ENCODE measurements around the gene ZNF124.
"Not testable (repeated sequence)": the region's sequence is repeated elsewhere in the genome, so short reads cannot be mapped to it uniquely, and the experiment has no call there.

Gene ZNF124

GRCh38 chr1:247185667-247186066 is 13.8 kb upstream of the ZNF124 start:
- Mint-ChIP-seq H3K27ac (no peak overlapping the region), H3K27me3 (no peaks in the 10 kb centered on the region)

GRCh38 chr1:247184254-247184653 is 12.4 kb upstream of the ZNF124 start:
- no peak overlapping the region for H3K27ac Mint-ChIP-seq
- peaks cover 19% of the 10 kb centered on the region for H3K36me3 Mint-ChIP-seq

More at GRCh38 chr1:247185667-247186066, 13.8 kb upstream of the ZNF124 start:
- H3K36me3 Mint-ChIP-seq, result peaks cover 33% of the 10 kb centered on the region
- H3K4me1 Mint-ChIP-seq, result no peaks in the 10 kb centered on the region
- no peak overlapping the region for H3K4me3 Mint-ChIP-seq
- no peak for ATAC-seq
- H3K9me3 Mint-ChIP-seq, result peaks cover 11% of the 10 kb centered on the region

GRCh38 chr1:247182994-247183393 is 11.2 kb upstream of the ZNF124 start:
- Mint-ChIP-seq H3K9me3 (peaks cover 10% of the 10 kb centered on the region), H3K27ac (no peak overlapping the region), H3K4me1 (no peaks in the 10 kb centered on the region), H3K4me3 (no peak overlapping the region), H3K27me3 (no peaks in the 10 kb centered on the region), H3K36me3 (peaks cover 12% of the 10 kb centered on the region)
- ATAC-seq, result no peak

More at GRCh38 chr1:247184254-247184653, 12.4 kb upstream of the ZNF124 start:
- H3K4me3 Mint-ChIP-seq, result no peak overlapping the region
- H3K27me3 Mint-ChIP-seq, result no peaks in the 10 kb centered on the region
- peaks cover 10% of the 10 kb centered on the region for H3K9me3 Mint-ChIP-seq
- H3K4me1 Mint-ChIP-seq, result no peaks in the 10 kb centered on the region
- ATAC-seq, result no peak

- Mint-ChIP-seq H3K4me3 (no peak overlapping the region), H3K9me3 (peaks cover 6% of the 10 kb centered on the region), H3K4me1 (no peaks in the 10 kb centered on the region), H3K27ac (no peak overlapping the region), H3K36me3 (peaks cover 6% of the 10 kb centered on the region), H3K27me3 (no peaks in the 10 kb centered on the region)
- ATAC-seq, result no peak
These were observed 8.8 kb upstream of the ZNF124 start for GRCh38 chr1:247180581-247180980.

GRCh38 chr1:247177755-247178154 is 5.9 kb upstream of the ZNF124 start:
- Mint-ChIP-seq H3K36me3 (no peaks in the 10 kb centered on the region), H3K4me1 (peaks cover 8% of the 10 kb centered on the region), H3K9me3 (peaks cover 2% of the 10 kb centered on the region), H3K27me3 (no peaks in the 10 kb centered on the region), H3K4me3 (no peak overlapping the region), H3K27ac (no peak overlapping the region)
- no peak for ATAC-seq

GRCh38 chr1:247175458-247175857 is 3.6 kb upstream of the ZNF124 start:
- ATAC-seq, result no peak
- Mint-ChIP-seq H3K27me3 (no peaks in the 10 kb centered on the region), H3K27ac (no peak overlapping the region), H3K4me3 (no peak overlapping the region), H3K4me1 (peaks cover 13% of the 10 kb centered on the region), H3K36me3 (no peaks in the 10 kb centered on the region), H3K9me3 (peaks cover 2% of the 10 kb centered on the region)

GRCh38 chr1:247173431-247173830 is 1.6 kb upstream of the ZNF124 start:
- Mint-ChIP-seq H3K4me3 (no peak overlapping the region), H3K27ac (no peak overlapping the region), H3K36me3 (peaks cover 7% of the 10 kb centered on the region), H3K4me1 (peaks cover 25% of the 10 kb centered on the region), H3K27me3 (no peaks in the 10 kb centered on the region), H3K9me3 (no peaks in the 10 kb centered on the region)
- no peak for ATAC-seq

GRCh38 chr1:247172996-247173395 is 1.2 kb upstream of the ZNF124 start:
- no peaks in the 10 kb centered on the region for H3K27me3 Mint-ChIP-seq
- no peaks in the 10 kb centered on the region for H3K9me3 Mint-ChIP-seq
- no peak overlapping the region for H3K4me3 Mint-ChIP-seq
- no peak for ATAC-seq
- peaks cover 12% of the 10 kb centered on the region for H3K36me3 Mint-ChIP-seq
- H3K4me1 Mint-ChIP-seq, result peaks cover 26% of the 10 kb centered on the region
- no peak overlapping the region for H3K27ac Mint-ChIP-seq

GRCh38 chr1:247171443-247171842 is 377 bp downstream of the ZNF124 start:
- not testable (repeated sequence) for H3K4me3 Mint-ChIP-seq, H3K9me3 Mint-ChIP-seq, H3K27me3 Mint-ChIP-seq, H3K27ac Mint-ChIP-seq
- ATAC-seq, result peak; percentile 69
- peaks cover 39% of the 10 kb centered on the region for H3K4me1 Mint-ChIP-seq
- peaks cover 27% of the 10 kb centered on the region for H3K36me3 Mint-ChIP-seq

GRCh38 chr1:247165674-247166073 is 6.1 kb downstream of the ZNF124 start:
- Mint-ChIP-seq H3K9me3 (peaks cover 31% of the 10 kb centered on the region), H3K4me3 (no peak overlapping the region)

GRCh38 chr1:247164694-247165093 is 7.1 kb downstream of the ZNF124 start:
- no peak for ATAC-seq
- H3K36me3 Mint-ChIP-seq, result peaks cover 91% of the 10 kb centered on the region
- H3K4me3 Mint-ChIP-seq, result no peak overlapping the region
- H3K27me3 Mint-ChIP-seq, result no peaks in the 10 kb centered on the region
- H3K9me3 Mint-ChIP-seq, result peaks cover 33% of the 10 kb centered on the region
- peaks cover 34% of the 10 kb centered on the region for H3K4me1 Mint-ChIP-seq
- no peak overlapping the region for H3K27ac Mint-ChIP-seq

More at GRCh38 chr1:247165674-247166073, 6.1 kb downstream of the ZNF124 start:
- Mint-ChIP-seq H3K27ac (no peak overlapping the region), H3K4me1 (peaks cover 41% of the 10 kb centered on the region), H3K36me3 (peaks cover 82% of the 10 kb centered on the region), H3K27me3 (no peaks in the 10 kb centered on the region)
- ATAC-seq, result no peak

- ATAC-seq, result no peak
- H3K4me1 Mint-ChIP-seq, result no peaks in the 10 kb centered on the region
- peaks cover 19% of the 10 kb centered on the region for H3K9me3 Mint-ChIP-seq
- H3K36me3 Mint-ChIP-seq, result peaks cover 91% of the 10 kb centered on the region
- no peaks in the 10 kb centered on the region for H3K27me3 Mint-ChIP-seq
- no peak overlapping the region for H3K4me3 Mint-ChIP-seq
- no peak overlapping the region for H3K27ac Mint-ChIP-seq
These were observed 15.0 kb downstream of the ZNF124 start for GRCh38 chr1:247156787-247157232.

GRCh38 chr1:247147781-247148180 is 24.0 kb downstream of the ZNF124 start:
- H3K4me3 Mint-ChIP-seq, result no peak overlapping the region
- no peak overlapping the region for H3K27ac Mint-ChIP-seq
- peaks cover 22% of the 10 kb centered on the region for H3K9me3 Mint-ChIP-seq
- no peaks in the 10 kb centered on the region for H3K27me3 Mint-ChIP-seq
- H3K36me3 Mint-ChIP-seq, result peaks cover 70% of the 10 kb centered on the region
- no peak for ATAC-seq
- no peaks in the 10 kb centered on the region for H3K4me1 Mint-ChIP-seq

GRCh38 chr1:247147120-247147519 is 24.7 kb downstream of the ZNF124 start:
- H3K9me3 Mint-ChIP-seq, result peaks cover 19% of the 10 kb centered on the region

GRCh38 chr1:247146671-247147070 is 25.1 kb downstream of the ZNF124 start:
- ATAC-seq, result no peak

More at GRCh38 chr1:247147120-247147519, 24.7 kb downstream of the ZNF124 start:
- H3K36me3 Mint-ChIP-seq, result peaks cover 71% of the 10 kb centered on the region
- H3K4me1 Mint-ChIP-seq, ATAC-seq, H3K27ac Mint-ChIP-seq, H3K27me3 Mint-ChIP-seq, H3K4me3 Mint-ChIP-seq: not testable (repeated sequence)

GRCh38 chr1:247145279-247145678 is 26.5 kb downstream of the ZNF124 start:
- H3K4me3 Mint-ChIP-seq, result no peak overlapping the region
- H3K4me1 Mint-ChIP-seq, result no peaks in the 10 kb centered on the region
- peaks cover 24% of the 10 kb centered on the region for H3K9me3 Mint-ChIP-seq
- ATAC-seq, result no peak
- H3K27ac Mint-ChIP-seq, result no peak overlapping the region
- no peaks in the 10 kb centered on the region for H3K27me3 Mint-ChIP-seq
- H3K36me3 Mint-ChIP-seq, result peaks cover 76% of the 10 kb centered on the region

More at GRCh38 chr1:247146671-247147070, 25.1 kb downstream of the ZNF124 start:
- no peaks in the 10 kb centered on the region for H3K27me3 Mint-ChIP-seq
- peaks cover 19% of the 10 kb centered on the region for H3K9me3 Mint-ChIP-seq
- no peak overlapping the region for H3K4me3 Mint-ChIP-seq
- peaks cover 74% of the 10 kb centered on the region for H3K36me3 Mint-ChIP-seq
- H3K4me1 Mint-ChIP-seq, result no peaks in the 10 kb centered on the region
- H3K27ac Mint-ChIP-seq, result no peak overlapping the region

- H3K27ac Mint-ChIP-seq, H3K4me1 Mint-ChIP-seq, H3K4me3 Mint-ChIP-seq, ATAC-seq, H3K27me3 Mint-ChIP-seq: not testable (repeated sequence)
- peaks cover 46% of the 10 kb centered on the region for H3K9me3 Mint-ChIP-seq
- H3K36me3 Mint-ChIP-seq, result peaks cover 82% of the 10 kb centered on the region
These were observed 32.3 kb downstream of the ZNF124 start for GRCh38 chr1:247139557-247139956.
